ENCODE measurements around the gene TRAP1. TPM values are rescaled to one million over a fixed set of nuclear protein-coding genes. Genes with fewer than 3 reads are reported as not detected.

Gene TRAP1
- total RNA-seq, 1 donor from 2014 or later = 67.0 TPM

DNA sequence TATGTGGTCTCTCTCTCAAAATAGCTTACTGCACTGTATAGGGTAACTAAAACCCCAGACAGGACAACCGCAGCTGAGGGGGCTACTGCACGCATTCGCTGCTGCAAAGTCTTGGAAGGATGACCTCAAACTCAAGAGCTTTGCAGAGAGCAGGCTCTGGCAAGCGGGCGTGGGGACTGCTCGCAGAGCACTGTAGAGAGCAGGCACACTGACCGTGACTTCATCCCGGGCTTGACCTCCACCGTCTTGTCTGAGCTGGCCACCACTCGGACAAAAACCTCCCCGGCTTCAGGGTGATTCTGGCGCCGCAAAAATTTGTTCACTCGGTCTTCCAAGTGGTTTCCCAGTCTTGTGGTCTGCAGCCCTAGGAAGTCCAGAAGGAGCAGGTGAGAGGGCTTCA is 22.9 kb upstream of the TRAP1 start:
- TF ChIP-seq, protein P1, sequence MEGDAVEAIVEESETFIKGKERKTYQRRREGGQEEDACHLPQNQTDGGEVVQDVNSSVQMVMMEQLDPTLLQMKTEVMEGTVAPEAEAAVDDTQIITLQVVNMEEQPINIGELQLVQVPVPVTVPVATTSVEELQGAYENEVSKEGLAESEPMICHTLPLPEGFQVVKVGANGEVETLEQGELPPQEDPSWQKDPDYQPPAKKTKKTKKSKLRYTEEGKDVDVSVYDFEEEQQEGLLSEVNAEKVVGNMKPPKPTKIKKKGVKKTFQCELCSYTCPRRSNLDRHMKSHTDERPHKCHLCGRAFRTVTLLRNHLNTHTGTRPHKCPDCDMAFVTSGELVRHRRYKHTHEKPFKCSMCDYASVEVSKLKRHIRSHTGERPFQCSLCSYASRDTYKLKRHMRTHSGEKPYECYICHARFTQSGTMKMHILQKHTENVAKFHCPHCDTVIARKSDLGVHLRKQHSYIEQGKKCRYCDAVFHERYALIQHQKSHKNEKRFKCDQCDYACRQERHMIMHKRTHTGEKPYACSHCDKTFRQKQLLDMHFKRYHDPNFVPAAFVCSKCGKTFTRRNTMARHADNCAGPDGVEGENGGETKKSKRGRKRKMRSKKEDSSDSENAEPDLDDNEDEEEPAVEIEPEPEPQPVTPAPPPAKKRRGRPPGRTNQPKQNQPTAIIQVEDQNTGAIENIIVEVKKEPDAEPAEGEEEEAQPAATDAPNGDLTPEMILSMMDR (IDR thresholded peaks at IDR 0.05) = no peak
- peaks cover 100% of the 10 kb centered on the region for H3K36me3 ChIP-seq
- intact Hi-C loops (cut with DNase I) = no loop called here

DNA sequence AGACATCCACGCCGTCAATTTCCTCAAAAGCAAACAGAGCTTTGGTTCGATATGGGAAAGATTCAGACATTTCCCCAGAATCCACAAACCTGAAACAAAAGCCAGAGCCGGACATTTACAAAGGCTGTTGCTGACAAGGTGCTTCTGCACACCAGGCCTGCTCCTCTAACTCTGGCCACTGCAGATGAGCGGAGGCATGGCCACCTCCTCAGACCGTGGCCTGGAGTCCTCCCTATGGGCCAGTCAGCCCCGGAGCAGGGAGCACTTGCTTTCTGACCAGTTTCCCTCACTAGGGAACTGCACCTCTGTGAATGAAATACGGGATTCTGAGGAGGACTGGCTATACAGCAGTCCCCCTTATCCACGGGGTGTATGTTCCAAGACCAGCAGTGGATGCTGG is 22.3 kb upstream of the TRAP1 start:
- H3K27me3 ChIP-seq = no peaks in the 10 kb centered on the region
- no peaks in the 10 kb centered on the region for H3K4me1 ChIP-seq
- TF ChIP-seq, protein P1 (IDR thresholded peaks at IDR 0.05) = no peak
- intact Hi-C loops (cut with DNase I) = no loop called here
- DNase-seq = peak; percentile 35
- H3K9me3 ChIP-seq = no peaks in the 10 kb centered on the region
- no peak overlapping the region for H3K4me3 ChIP-seq
- no peak overlapping the region for H3K27ac ChIP-seq
- ATAC-seq = no peak
- peaks cover 100% of the 10 kb centered on the region for H3K36me3 ChIP-seq

More for the DNA sequence above, 22.9 kb upstream of the TRAP1 start:
- Histone ChIP-seq H3K4me1 (no peaks in the 10 kb centered on the region), H3K9me3 (no peaks in the 10 kb centered on the region), H3K27ac (no peak overlapping the region), H3K4me3 (no peak overlapping the region), H3K27me3 (no peaks in the 10 kb centered on the region)
- peak; percentile 29 for DNase-seq
- ATAC-seq = no peak

DNA sequence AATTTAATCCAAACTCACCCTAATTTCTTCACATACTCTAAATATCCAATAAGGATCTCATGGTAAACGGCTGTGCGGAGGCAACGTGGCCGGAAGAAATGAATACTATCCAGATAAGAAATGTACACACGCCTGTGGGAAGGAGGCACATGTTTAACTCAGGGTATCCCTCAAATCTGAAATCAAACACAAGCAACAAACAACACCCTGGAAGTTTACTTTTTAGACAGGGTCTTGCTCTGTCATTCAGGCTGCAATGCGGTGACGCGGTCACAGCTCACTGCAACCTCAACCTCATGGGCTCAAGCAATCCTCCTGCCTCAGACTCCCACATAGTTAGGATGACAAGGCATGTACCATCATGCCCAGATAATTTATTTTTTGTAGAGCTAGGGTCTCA is 21.2 kb upstream of the TRAP1 start:
- no peak overlapping the region for H3K4me3 ChIP-seq
- TF ChIP-seq, protein P1 (IDR thresholded peaks at IDR 0.05) = no peak
- DNase-seq (peak; percentile 9), ATAC-seq (no peak)
- no peak overlapping the region for H3K27ac ChIP-seq
- H3K36me3 ChIP-seq = peaks cover 100% of the 10 kb centered on the region
- intact Hi-C loops (cut with DNase I) = no loop called here
- H3K9me3 ChIP-seq = no peaks in the 10 kb centered on the region
- H3K27me3 ChIP-seq = no peaks in the 10 kb centered on the region
- H3K4me1 ChIP-seq = no peaks in the 10 kb centered on the region

DNA sequence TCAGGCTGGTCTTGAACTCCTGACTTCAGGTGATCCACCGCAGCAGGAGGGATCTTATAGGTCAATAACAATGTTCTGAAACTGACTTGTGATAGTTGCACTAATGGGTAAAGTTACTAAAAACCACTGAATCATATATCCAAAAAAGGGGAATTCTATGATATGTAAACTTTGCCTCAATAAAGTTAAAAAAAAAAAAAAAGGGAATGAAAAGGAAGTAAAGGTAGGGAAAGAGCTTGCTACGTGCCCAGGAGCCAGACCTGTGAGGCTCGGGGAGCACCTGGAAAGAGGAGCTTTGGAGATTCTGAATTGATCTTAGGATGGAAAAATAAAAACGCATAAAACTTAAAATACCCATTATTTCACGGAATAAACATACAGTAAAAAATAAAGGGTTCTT is 20.8 kb upstream of the TRAP1 start:
- ATAC-seq (no peak), DNase-seq (peak; percentile 3)
- H3K4me1 ChIP-seq = no peaks in the 10 kb centered on the region
- H3K4me3 ChIP-seq = no peak overlapping the region
- TF ChIP-seq, protein P1 (IDR thresholded peaks at IDR 0.05) = no peak
- H3K9me3 ChIP-seq = no peaks in the 10 kb centered on the region
- intact Hi-C loops (cut with DNase I) = no loop called here
- H3K36me3 ChIP-seq = peaks cover 100% of the 10 kb centered on the region
- no peaks in the 10 kb centered on the region for H3K27me3 ChIP-seq
- no peak overlapping the region for H3K27ac ChIP-seq

DNA sequence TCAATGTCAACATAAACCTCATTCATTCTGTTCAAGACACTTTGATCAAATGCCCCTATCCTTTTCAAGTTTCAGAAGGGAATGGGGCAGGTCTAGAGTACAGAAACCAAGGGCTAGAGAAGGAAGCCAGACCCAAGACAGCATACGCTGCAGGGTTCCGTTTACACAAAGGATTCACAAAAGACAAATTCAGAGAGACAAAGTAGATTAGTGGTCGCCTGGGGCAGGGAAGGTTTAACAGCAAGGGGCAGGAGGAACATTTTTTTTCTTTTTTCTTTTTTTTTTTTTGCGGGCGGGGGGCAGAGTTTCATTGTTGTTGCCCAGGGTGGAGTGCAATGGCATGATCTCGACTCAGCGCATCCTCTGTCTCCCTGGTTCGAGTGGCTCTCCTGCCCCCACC is 19.9 kb upstream of the TRAP1 start:
- Histone ChIP-seq H3K27me3 (no peaks in the 10 kb centered on the region), H3K4me1 (no peaks in the 10 kb centered on the region), H3K36me3 (peaks cover 91% of the 10 kb centered on the region), H3K9me3 (no peaks in the 10 kb centered on the region), H3K27ac (no peak overlapping the region), H3K4me3 (no peak overlapping the region)
- ATAC-seq (no peak), DNase-seq (no peak)
- TF ChIP-seq, protein P1 (IDR thresholded peaks at IDR 0.05) = no peak
- intact Hi-C loops (cut with DNase I) = no loop called here

DNA sequence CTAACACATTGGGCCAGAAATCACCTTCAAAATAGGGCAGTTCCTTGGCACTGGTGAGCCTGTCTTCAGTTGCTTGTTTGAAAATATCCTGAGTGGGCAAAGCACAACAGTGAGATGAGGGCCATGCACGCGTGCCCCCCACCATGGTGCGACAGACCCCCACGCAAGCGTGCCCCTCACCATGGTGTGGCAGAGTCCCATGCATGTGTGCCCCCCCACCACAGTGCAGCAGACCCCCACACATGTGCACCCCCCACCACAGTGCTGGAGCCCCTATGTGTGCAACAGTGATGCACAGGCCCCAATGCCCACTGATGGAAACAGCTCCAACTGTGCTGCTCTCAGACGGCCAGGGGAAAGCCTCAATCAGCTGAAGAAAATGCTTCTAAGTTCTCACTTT is 18.8 kb upstream of the TRAP1 start:
- Histone ChIP-seq H3K36me3 (peaks cover 91% of the 10 kb centered on the region), H3K27ac (no peak overlapping the region), H3K4me3 (no peak overlapping the region), H3K9me3 (no peaks in the 10 kb centered on the region), H3K4me1 (no peaks in the 10 kb centered on the region), H3K27me3 (no peaks in the 10 kb centered on the region)
- no peak for ATAC-seq
- TF ChIP-seq, protein P1 (IDR thresholded peaks at IDR 0.05) = no peak
- DNase-seq = peak; percentile 52
- intact Hi-C loops (cut with DNase I) = no loop called here
